Measurements from ENCODE around the gene TMEM17.
"Not testable (repeated sequence)": the region's sequence is repeated elsewhere in the genome, so short reads cannot be mapped to it uniquely, and the experiment has no call there.

DNA sequence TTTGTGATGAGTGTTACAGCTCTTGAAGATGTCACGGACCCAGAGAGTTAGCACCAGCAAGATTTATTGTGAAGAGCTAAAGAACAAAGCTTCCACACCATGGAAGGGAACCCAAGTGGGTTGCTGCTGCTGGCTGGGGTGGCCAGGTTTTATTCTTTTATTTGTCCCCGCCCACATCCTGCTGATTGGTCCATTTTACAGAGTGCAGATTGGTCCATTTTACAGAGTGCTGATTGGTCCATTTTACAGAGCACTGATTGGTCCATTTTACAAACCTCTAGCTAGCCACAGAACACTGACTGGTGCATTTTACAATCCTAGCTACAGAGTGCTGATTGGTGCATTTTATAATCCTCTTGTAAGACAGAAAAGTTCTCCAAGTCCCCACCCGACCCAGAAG, 29.5 kb upstream of the TMEM17 start:
- TF ChIP-seq EZH2 (IDR thresholded peaks at IDR 0.05; ENCODE audit: borderline replicate concordance, low read length); CTCF (IDR thresholded peaks at IDR 0.05; ENCODE audit: low read length): not testable (repeated sequence)
